Kidney epithelial cell (primary cell): Measurements from ENCODE around the gene CTSH. TPM values are rescaled to one million over a fixed set of nuclear protein-coding genes. Genes with fewer than 3 reads are reported as not detected.
"Not testable (repeated sequence)": the region's sequence is repeated elsewhere in the genome, so short reads cannot be mapped to it uniquely, and the experiment has no call there.

Experiments
- DNase-seq: peaks from one replicate; pipeline ENCODE4 v3.0.0-alpha.2; 2010; ENCODE audit warnings: low read depth
- H3K27me3 ChIP-seq: 2 replicates; pipeline ENCODE4 v1.6.0; 2011; ENCODE audit warnings: low read length; ENCODE audit not compliant: control insufficient read depth, insufficient read depth
- H3K36me3 ChIP-seq: 2 replicates; pipeline ENCODE4 v1.5.1; 2011; ENCODE audit warnings: low read length; ENCODE audit not compliant: control insufficient read depth, insufficient read depth
- H3K4me3 ChIP-seq: 2 replicates; pipeline ENCODE4 v1.5.1; 2011; ENCODE audit warnings: low read depth, mild to moderate bottlenecking, control low read depth, low read length
- total RNA-seq: library from RNA; depleted of rRNA; stranded (reverse); fragments of >200 nt; gene quantifications from 2 replicates; pipeline ENCODE4 v1.2.3, GENCODE V29; 2015
- TF ChIP-seq, protein P1 (sequence below): IDR thresholded peaks from 2 replicates; pipeline ENCODE4 v1.5.1; 2011; ENCODE audit warnings: mild to moderate bottlenecking, moderate library complexity, low read length, control low read depth, inconsistent platforms; ENCODE audit not compliant: insufficient read depth, poor library complexity, severe bottlenecking

The CTSH gene
- total RNA-seq, 1 donor from 2014 or later: 125 TPM

DNA sequence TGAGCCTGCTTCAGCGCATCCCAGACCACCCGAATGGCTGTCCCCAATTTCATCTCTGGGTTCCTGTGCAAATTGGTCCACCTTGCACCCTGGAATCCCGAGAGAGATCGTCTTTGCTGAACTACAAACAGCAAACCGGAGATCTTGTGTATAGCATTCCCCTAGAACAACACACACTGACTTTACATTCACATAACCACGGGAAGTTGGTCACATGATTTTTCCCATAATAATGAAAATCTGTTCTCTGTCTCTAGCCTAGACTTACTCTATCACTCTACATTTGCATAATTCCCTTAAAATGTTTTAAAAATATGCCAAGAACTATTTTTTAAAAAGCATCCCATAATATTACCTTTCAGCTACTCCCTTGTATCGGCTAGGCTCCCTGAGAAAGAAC lies 34.6 kb downstream of the CTSH start:
- TF ChIP-seq, protein P1, sequence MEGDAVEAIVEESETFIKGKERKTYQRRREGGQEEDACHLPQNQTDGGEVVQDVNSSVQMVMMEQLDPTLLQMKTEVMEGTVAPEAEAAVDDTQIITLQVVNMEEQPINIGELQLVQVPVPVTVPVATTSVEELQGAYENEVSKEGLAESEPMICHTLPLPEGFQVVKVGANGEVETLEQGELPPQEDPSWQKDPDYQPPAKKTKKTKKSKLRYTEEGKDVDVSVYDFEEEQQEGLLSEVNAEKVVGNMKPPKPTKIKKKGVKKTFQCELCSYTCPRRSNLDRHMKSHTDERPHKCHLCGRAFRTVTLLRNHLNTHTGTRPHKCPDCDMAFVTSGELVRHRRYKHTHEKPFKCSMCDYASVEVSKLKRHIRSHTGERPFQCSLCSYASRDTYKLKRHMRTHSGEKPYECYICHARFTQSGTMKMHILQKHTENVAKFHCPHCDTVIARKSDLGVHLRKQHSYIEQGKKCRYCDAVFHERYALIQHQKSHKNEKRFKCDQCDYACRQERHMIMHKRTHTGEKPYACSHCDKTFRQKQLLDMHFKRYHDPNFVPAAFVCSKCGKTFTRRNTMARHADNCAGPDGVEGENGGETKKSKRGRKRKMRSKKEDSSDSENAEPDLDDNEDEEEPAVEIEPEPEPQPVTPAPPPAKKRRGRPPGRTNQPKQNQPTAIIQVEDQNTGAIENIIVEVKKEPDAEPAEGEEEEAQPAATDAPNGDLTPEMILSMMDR: no peak
- no peaks in the 10 kb centered on the region for H3K27me3 ChIP-seq
- H3K36me3 ChIP-seq: peaks cover 5% of the 10 kb centered on the region
- no peak for DNase-seq
- H3K4me3 ChIP-seq: no peak overlapping the region

DNA sequence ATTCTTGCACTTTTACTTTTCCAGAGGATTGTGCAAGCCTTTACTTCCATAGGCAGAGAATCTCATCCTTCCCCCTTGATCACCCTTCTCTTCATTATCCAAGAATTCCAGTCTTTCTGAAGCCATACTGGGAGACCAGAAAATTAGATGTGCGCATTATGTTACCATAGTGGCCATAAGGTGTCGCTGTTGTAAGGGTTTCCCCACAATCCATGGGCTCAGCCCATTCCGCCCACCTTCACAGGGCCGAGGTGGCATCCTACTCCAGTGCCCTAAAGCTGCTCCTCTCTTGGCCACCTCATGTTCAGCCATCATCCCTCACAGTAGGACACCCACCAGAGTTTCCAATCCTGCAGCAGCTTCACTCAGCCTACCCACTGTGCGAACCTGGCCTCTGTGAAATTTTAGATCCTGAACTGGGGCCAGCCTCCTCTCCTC lies 35.0 kb downstream of the CTSH start:
- DNase-seq: no peak
- TF ChIP-seq, protein P1: peak; percentile 68
- H3K27me3 ChIP-seq: no peaks in the 10 kb centered on the region
- no peak overlapping the region for H3K4me3 ChIP-seq
- H3K36me3 ChIP-seq: peaks cover 5% of the 10 kb centered on the region

DNA sequence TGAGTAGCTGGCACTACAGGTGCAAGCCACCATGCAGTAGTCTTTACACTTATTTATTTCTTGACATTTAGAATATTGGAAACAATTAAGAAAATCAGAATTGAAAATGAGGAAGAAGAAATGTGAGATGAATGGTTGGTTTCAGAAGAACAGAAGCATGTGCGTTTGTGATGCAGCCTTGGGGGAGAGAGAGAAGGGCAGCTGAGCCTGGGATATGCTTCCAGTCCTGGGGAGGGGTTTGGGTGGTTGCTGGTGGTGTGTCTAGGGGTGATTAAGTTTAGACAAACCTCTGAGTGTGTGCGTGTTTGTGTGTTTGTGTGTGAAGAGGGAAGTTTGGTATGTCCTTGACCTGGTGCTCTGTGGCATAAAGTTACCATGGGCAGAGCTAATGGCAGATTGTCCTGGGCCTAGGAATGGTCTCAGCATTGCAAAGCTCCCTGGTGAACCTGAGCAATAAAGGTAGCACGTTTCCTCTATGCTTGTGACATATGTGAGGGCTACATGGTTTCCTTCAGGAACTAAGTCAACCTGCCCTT lies 35.6 kb downstream of the CTSH start:
- TF ChIP-seq, protein P1: no peak
- H3K36me3 ChIP-seq: peaks cover 5% of the 10 kb centered on the region
- no peak overlapping the region for H3K4me3 ChIP-seq
- no peak for DNase-seq
- H3K27me3 ChIP-seq: no peaks in the 10 kb centered on the region

DNA sequence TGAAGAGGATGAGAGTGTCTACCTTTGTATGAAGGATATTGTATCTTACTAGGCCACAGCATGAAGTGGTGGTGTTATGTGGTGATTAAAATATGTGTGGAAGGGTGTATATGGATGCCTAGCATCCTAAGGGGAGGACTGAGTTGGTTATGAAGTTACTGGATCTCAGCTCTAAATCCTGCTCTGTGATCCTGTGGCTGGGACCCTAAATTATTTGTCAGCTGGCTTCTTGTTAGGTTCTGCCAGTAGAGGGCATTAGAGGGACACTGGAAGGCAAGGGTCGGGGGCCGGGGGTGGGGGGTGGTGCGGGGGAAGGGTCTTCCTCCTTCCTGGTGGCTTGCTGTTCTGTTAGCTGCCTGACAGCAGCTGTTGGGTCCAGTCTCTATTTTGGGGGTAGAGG lies 37.3 kb downstream of the CTSH start:
- H3K36me3 ChIP-seq: peaks cover 4% of the 10 kb centered on the region
- no peak for DNase-seq
- TF ChIP-seq, protein P1: peak; percentile 17
- H3K27me3 ChIP-seq: no peaks in the 10 kb centered on the region
- no peak overlapping the region for H3K4me3 ChIP-seq

DNA sequence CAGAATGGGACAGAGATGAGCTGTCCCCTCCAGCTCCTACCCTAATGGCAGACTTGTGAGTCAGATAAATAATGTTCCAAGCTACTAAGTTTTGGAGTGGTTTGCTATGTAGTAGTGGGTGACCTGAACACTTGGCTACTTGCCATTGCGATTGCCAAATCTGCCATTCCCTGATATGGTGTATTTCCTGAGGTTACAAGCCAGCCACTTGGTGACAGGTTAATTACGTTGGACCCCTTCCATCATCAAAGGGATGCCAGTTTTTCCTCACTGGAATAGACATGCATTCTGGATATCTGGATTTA lies 38.6 kb downstream of the CTSH start:
- DNase-seq: peak; percentile 65
- TF ChIP-seq, protein P1: no peak
- peaks cover 4% of the 10 kb centered on the region for H3K36me3 ChIP-seq
- no peak overlapping the region for H3K4me3 ChIP-seq
- no peaks in the 10 kb centered on the region for H3K27me3 ChIP-seq

DNA sequence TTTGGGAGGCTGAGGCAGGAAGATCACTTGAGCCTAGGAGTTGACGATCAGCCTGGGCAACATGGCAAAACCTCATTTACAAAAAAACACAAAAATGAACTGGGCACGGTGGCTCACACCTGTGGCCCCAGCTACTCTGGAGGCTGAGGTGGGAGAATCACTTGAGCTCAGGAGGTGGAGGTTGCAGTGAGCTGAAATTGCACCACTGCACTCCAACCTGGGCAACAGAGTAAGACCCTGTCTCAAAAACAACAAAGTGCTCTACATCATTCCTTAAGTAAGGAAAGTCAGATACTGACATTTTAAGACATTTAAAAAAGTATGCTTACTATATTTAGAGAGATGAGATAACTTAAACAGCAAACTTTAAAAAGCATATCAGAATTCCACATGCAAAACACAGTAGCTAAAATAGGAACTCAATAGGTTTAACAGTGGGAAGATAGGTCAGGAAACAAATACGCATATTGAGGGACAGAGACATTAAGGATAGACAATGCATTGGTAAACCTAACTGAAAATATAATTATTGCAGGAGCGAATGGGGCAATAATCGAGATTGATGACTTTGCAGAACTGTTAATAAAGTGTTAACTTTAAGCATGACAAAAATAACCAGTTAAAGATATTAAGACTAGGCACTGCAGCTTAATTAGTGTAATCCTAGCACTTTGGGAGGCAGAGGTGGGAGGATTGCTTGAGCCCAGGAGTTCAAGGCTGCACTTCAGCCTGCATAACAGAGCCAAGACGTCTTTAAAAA lies 40.1 kb downstream of the CTSH start:
- H3K4me3 ChIP-seq: no peak overlapping the region
- DNase-seq: no peak
- peaks cover 4% of the 10 kb centered on the region for H3K36me3 ChIP-seq
- no peaks in the 10 kb centered on the region for H3K27me3 ChIP-seq
- TF ChIP-seq, protein P1: no peak

DNA sequence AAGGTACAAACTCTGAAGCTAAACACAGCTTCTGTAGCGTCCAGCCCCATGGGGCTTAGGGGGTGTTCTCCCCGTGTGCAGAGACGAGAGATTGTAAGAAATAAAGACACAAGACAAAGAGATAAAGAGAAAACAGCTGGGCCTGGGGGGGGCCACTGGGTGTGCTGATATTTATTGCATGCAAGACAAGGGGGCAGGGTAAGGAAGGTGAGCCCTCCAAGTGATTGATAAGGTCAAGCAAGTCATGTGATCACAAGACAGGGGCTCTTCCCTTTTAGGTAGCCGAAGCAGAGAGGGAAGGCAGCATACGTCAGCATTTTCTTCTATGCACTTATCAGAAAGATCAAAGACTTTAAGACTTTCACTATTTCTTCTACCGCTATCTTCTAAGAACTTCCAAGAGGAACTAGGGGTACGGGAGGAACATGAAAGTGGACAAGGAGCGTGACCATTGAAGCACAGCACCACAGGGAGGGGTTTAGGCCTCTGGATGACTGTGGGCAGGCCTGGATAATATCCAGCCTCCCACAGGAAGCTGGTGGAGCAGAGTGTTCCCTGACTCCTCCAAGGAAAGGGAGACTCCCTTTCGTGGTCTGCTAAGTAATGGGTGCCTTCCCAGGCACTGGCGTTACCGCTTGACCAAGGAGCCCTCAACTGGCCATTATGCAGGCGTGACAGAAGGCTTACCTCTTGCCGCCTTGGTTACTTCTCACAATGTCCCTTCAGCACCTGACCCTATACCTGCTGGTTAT lies 42.4 kb downstream of the CTSH start:
- not testable (repeated sequence) for H3K36me3 ChIP-seq, H3K27me3 ChIP-seq, DNase-seq, H3K4me3 ChIP-seq
